BE2C (cell line): Measurements from ENCODE around the gene PLPPR3.
"Not testable (repeated sequence)": the region's sequence is repeated elsewhere in the genome, so short reads cannot be mapped to it uniquely, and the experiment has no call there.

ENCODE experiments used
- DNase-seq: peaks from one replicate; pipeline ENCODE4 v3.0.0-alpha.2; 2020
- H3K27me3 ChIP-seq: fragments of 250-450 bp; sonication (Bioruptor Pico); 2 replicates; pipeline ENCODE4 v1.5.1; 2020; ENCODE audit warnings: mild to moderate bottlenecking
- H3K36me3 ChIP-seq: fragments of 250-450 bp; sonication (Bioruptor Pico); 2 replicates; pipeline ENCODE4 v1.5.1; 2020; ENCODE audit warnings: mild to moderate bottlenecking
- H3K4me1 ChIP-seq: fragments of 250-450 bp; sonication (Bioruptor Pico); 2 replicates; pipeline ENCODE4 v1.5.1; 2020
- H3K4me3 ChIP-seq: 2 replicates; pipeline ENCODE4 v1.5.1; 2011; ENCODE audit warnings: low read depth, low read length
- H3K9me3 ChIP-seq: fragments of 250-450 bp; sonication (Bioruptor Pico); 2 replicates; pipeline ENCODE4 v1.5.1; 2020
- CTCF ChIP-seq: IDR thresholded peaks from 2 replicates; pipeline ENCODE4 v1.5.1; 2012; ENCODE audit warnings: mild to moderate bottlenecking, low read depth, low read length

PLPPR3 gene

DNA sequence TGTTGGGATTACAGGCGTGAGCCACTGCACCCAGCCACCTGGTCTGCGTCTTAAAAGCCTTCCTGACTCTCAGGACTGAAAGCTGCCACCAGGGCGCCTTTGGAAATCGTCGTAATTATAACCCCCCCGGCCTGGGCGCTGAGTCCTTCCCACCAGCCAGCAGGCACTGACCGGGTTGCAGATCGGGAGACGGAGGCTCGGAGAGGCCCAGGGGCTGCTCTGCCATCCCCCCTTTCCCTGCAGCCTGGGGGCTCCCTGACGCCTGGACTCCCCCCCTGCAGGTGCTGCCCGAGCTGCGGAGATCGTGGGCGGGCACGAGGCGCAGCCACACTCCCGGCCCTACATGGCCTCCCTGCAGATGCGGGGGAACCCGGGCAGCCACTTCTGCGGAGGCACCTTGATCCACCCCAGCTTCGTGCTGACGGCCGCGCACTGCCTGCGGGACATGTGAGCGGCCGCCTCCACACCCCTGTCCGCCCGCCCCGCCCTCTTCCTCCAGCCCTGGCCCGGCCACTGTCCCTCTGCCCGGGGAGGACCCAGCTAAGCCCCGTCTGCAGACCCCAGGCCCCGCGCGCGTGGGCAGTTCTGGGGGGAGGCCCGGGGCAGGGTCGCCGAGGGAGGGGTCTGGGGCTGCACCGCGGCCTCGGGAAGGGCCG lies 21.6 kb upstream of the PLPPR3 start:
- DNase-seq = no peak
- Histone ChIP-seq H3K4me1 (no peaks in the 10 kb centered on the region), H3K9me3 (no peaks in the 10 kb centered on the region), H3K4me3 (no peak overlapping the region), H3K27me3 (peaks cover 55% of the 10 kb centered on the region), H3K36me3 (no peaks in the 10 kb centered on the region)
- 0 out of 2 replicates have a peak, but pooled peaks have one; percentile 2 for TF ChIP-seq CTCF

DNA sequence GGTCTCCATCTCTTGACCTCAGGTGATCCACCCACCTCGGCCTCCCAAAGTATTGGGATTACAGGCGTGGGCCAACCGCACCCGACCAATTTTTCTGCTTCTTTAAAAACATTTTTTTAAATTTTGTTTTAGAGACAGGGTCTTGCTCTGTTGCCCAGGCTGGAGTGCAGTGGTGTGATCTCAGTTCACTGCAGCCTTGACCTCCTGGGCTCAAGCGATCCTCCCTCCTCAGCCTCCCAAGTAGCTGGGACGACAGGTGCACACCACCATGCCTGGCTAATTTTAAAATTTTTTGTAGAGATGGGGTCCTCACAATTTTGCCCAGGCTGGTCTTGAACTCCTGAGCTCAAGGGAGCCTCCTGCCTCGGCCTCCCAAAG lies 21.0 kb upstream of the PLPPR3 start:
- not testable (repeated sequence) for H3K4me3 ChIP-seq, DNase-seq, H3K36me3 ChIP-seq, H3K4me1 ChIP-seq, H3K9me3 ChIP-seq
- peaks cover 49% of the 10 kb centered on the region for H3K27me3 ChIP-seq

GRCh38 chr19:840519-841206 lies 18.9 kb upstream of the PLPPR3 start, which contains the start of gene PRTN3:
PRTN3 (plus strand) TSS chr19:840999; CDS start chr19:841009, 10 bp downstream.
- H3K4me1 ChIP-seq = no peaks in the 10 kb centered on the region
- no peaks in the 10 kb centered on the region for H3K36me3 ChIP-seq
- peaks cover 45% of the 10 kb centered on the region for H3K27me3 ChIP-seq
- H3K9me3 ChIP-seq = no peaks in the 10 kb centered on the region
- no peak within 1 kb of the TSS for H3K4me3 ChIP-seq
- no peak for TF ChIP-seq CTCF
- no peak for DNase-seq

- no peak for TF ChIP-seq CTCF
- H3K9me3 ChIP-seq = no peaks in the 10 kb centered on the region
- H3K36me3 ChIP-seq = no peaks in the 10 kb centered on the region
- DNase-seq = no peak
- no peaks in the 10 kb centered on the region for H3K4me1 ChIP-seq
- H3K27me3 ChIP-seq = peaks cover 58% of the 10 kb centered on the region
- H3K4me3 ChIP-seq = no peak overlapping the region
Observed at GRCh38 chr19:835210-835810, 13.6 kb upstream of the PLPPR3 start.

DNA sequence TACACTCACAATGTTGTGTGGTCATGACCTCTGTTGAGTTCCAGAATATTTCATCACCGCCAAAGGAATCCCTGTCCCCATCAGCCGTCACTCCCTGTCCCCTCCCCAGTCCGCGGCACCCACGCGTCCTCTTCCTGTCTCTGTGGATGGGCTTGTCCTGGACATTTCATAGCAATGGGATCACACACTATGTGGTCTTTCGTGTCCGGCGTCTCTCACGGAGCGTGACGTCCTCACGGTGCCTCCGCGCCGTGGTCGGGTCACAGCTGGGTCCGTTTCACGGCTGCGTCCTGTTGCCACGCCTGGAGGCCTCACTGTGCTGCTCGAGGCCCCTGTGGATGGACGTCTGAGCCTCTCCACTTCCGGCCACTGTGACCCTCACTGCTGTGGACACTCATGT lies 12.5 kb upstream of the PLPPR3 start:
- H3K9me3 ChIP-seq = no peaks in the 10 kb centered on the region
- TF ChIP-seq CTCF = no peak
- H3K27me3 ChIP-seq = peaks cover 69% of the 10 kb centered on the region
- no peak overlapping the region for H3K4me3 ChIP-seq
- H3K4me1 ChIP-seq = no peaks in the 10 kb centered on the region
- no peak for DNase-seq
- H3K36me3 ChIP-seq = no peaks in the 10 kb centered on the region

- Histone ChIP-seq H3K36me3 (no peaks in the 10 kb centered on the region), H3K4me1 (no peaks in the 10 kb centered on the region), H3K4me3 (no peak overlapping the region), H3K27me3 (peaks cover 64% of the 10 kb centered on the region), H3K9me3 (no peaks in the 10 kb centered on the region)
- DNase-seq = no peak
- no peak for TF ChIP-seq CTCF
Observed at GRCh38 chr19:831407-832369, 9.9 kb upstream of the PLPPR3 start.
